HEK293T (cell line): ENCODE results near the gene SH3BGRL.

Source experiments
- CTCF ChIA-PET: fragments of 350-600 bp; formaldehyde crosslinking; extraction: SDS; loops from one replicate; lab custom pipeline; 2021; ENCODE audit warnings: antibody characterized with exemption, inconsistent platforms; lab: Yijun Ruan, JAX
- POLR2A ChIA-PET: fragments of 350-600 bp; formaldehyde crosslinking; extraction: SDS; loops from one replicate; lab custom pipeline; 2020; ENCODE audit warnings: antibody characterized with exemption, inconsistent platforms; lab: Yijun Ruan, JAX
- DNase-seq: peaks from one replicate; pipeline ENCODE4 v3.0.0; 2012; ENCODE audit warnings: mixed read lengths; ENCODE audit errors: extremely low spot score
- ARNT ChIP-seq: fragments of 450-650 bp; IDR thresholded peaks from 2 replicates; pipeline ENCODE4 v1.6.1; 2017; ENCODE audit warnings: mild to moderate bottlenecking
- BHLHE40 ChIP-seq: fragments of 450-650 bp; IDR thresholded peaks from 2 replicates; pipeline ENCODE4 v1.6.1; 2016; ENCODE audit warnings: mild to moderate bottlenecking, moderate library complexity, borderline replicate concordance
- CTBP1 ChIP-seq: fragments of 450-650 bp; IDR thresholded peaks from 2 replicates; pipeline ENCODE4 v1.6.1; 2016; ENCODE audit warnings: borderline replicate concordance
- ELF4 ChIP-seq: fragments of 450-650 bp; IDR thresholded peaks from 2 replicates; pipeline ENCODE4 v1.6.1; 2017; ENCODE audit warnings: antibody characterized with exemption
- FOXA1 ChIP-seq: fragments of 450-650 bp; IDR thresholded peaks from 2 replicates; pipeline ENCODE4 v1.6.1; 2016; ENCODE audit warnings: mild to moderate bottlenecking
- FOXK2 ChIP-seq: fragments of 450-650 bp; IDR thresholded peaks from 2 replicates; pipeline ENCODE4 v1.6.1; 2016; ENCODE audit warnings: mild to moderate bottlenecking
- FOXM1 ChIP-seq: fragments of 450-650 bp; IDR thresholded peaks from 2 replicates; pipeline ENCODE4 v1.6.1; 2017; ENCODE audit warnings: mild to moderate bottlenecking, borderline replicate concordance
- HDGF ChIP-seq: fragments of 450-650 bp; IDR thresholded peaks from 2 replicates; pipeline ENCODE4 v1.6.1; 2017; ENCODE audit warnings: antibody characterized with exemption, borderline replicate concordance
- L3MBTL2 ChIP-seq: fragments of 450-650 bp; conservative IDR thresholded peaks from 2 replicates; pipeline ENCODE4 v1.6.1; 2016; ENCODE audit warnings: mild to moderate bottlenecking
- LEF1 ChIP-seq: fragments of 450-650 bp; IDR thresholded peaks from 2 replicates; pipeline ENCODE4 v1.6.1; 2017; ENCODE audit warnings: mild to moderate bottlenecking, borderline replicate concordance
- NFRKB ChIP-seq: fragments of 450-650 bp; IDR thresholded peaks from 2 replicates; pipeline ENCODE4 v1.6.1; 2016; ENCODE audit warnings: mild to moderate bottlenecking, moderate library complexity
- PKNOX1 ChIP-seq: fragments of 450-650 bp; IDR thresholded peaks from 2 replicates; pipeline ENCODE4 v1.6.1; 2016
- SP1 ChIP-seq: fragments of 450-650 bp; IDR thresholded peaks from 2 replicates; pipeline ENCODE4 v1.6.1; 2017
- SUZ12 ChIP-seq: fragments of 450-650 bp; IDR thresholded peaks from 2 replicates; pipeline ENCODE4 v1.6.1; 2016; ENCODE audit warnings: mild to moderate bottlenecking
- TARDBP ChIP-seq: fragments of 450-650 bp; IDR thresholded peaks from 2 replicates; pipeline ENCODE4 v1.6.1; 2016

SH3BGRL gene

GRCh38 chrX:81202456-81202819 lies 536 bp downstream of the SH3BGRL start:
- CTCF ChIA-PET = interaction anchor here (0.6 to 1.8 kb wide), 4 partner anchors 75 to 191 kb away, joined by 3 to 9 read pairs (median 4); no protein-coding TSS in a partner anchor
- TF ChIP-seq CTBP1 (no peak), LEF1 (no peak), ELF4 (no peak), FOXK2 (no peak), TARDBP (no peak), SP1 (no peak), PKNOX1 (no peak), FOXA1 (no peak), NFRKB (no peak), HDGF (no peak)

DNA sequence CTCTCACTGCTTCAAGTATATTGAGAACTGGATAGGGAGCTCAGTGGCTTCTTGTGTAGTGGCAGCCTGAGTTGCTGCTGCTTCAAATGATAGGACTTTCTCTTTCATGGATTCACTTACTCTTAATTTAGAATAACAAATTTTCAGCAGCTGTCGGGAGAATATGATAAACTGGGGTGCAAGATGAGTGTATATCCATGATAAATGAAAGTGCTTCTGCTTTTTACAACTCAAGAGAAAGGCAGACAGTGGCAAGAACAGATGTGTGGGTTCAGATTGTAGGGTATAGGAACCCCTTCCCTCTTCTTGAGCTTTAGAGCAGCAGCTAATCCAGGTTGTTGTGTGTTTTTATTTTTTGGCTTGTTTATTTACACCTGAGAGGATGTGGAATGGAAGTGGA lies 1.0 kb downstream of the SH3BGRL start:
- ChIA-PET CTCF (interaction anchor here (1.2 kb wide), 1 partner anchor 175 kb away, joined by 3 read pairs; no protein-coding TSS in a partner anchor), POLR2A (no interaction called here)
- no peak for TF ChIP-seq ELF4
- TF ChIP-seq FOXA1 = no peak
- TF ChIP-seq BHLHE40 = no peak
- no peak for TF ChIP-seq PKNOX1
- TF ChIP-seq CTBP1 = no peak
- no peak for TF ChIP-seq SP1
- no peak for TF ChIP-seq HDGF
- no peak for DNase-seq

More at GRCh38 chrX:81202456-81202819, 536 bp downstream of the SH3BGRL start:
- no peak for DNase-seq
- POLR2A ChIA-PET = interaction anchor here (0.7 to 1.7 kb wide), 5 partner anchors 9 to 394 kb away, joined by 3 to 11 read pairs (median 4); no protein-coding TSS in a partner anchor

- DNase-seq = no peak
- no peak for TF ChIP-seq HDGF
- TF ChIP-seq PKNOX1 = no peak
- POLR2A ChIA-PET = no interaction called here
- CTCF ChIA-PET = no interaction called here
Measured at GRCh38 chrX:81205551-81205950, 3.6 kb downstream of the SH3BGRL start.

DNA sequence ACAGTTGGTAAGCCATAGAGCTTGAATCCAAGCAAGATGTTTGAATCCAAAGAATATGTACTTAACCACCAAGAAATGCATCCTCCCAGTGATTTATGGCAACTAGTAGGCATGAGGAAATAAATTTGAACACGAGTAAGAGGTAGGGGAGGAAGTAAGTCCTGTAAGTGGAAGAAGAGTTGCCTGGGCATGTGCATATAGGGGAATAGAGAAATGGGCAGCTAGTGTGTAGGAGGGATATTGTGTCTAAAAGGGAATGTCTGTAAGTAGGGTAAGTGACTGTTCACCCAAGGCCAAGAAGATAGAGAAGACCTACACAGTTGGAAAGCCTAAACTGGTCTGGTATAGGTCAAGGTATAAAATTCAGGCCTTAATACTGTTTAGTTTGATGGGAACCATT lies 4.6 kb downstream of the SH3BGRL start:
- ChIA-PET POLR2A (no interaction called here), CTCF (no interaction called here)
- TF ChIP-seq FOXA1 (no peak), SP1 (no peak), HDGF (no peak), SUZ12 (no peak), L3MBTL2 (no peak), TARDBP (no peak)
- no peak for DNase-seq

GRCh38 chrX:81208916-81209315 lies 7.0 kb downstream of the SH3BGRL start:
- no peak for DNase-seq
- no peak for TF ChIP-seq FOXA1
- ChIA-PET CTCF (no interaction called here), POLR2A (no interaction called here)

DNA sequence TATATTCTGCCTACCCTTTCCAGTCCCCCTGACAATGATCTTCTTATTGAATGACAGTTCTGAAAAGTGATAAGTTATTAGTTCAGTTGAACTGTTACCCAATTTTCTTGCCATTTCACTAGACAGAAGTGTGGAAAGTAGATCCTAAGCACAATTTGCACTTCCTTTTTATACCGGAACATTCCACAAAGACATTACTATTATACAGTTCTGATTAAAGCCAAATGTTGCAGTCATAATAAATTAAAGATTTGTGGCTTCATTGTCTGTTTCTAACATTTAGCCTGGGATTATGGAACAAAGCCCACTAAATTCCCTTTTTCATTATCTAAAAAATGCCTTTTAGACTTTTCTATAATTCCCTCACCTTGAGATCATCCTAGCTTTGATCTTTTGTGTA lies 13.8 kb downstream of the SH3BGRL start:
- TF ChIP-seq L3MBTL2 (no peak), FOXM1 (no peak), FOXA1 (no peak), PKNOX1 (no peak), NFRKB (no peak), ARNT (no peak), HDGF (no peak)
- DNase-seq = no peak
- ChIA-PET CTCF (no interaction called here), POLR2A (no interaction called here)

- TF ChIP-seq CTBP1 (no peak), FOXM1 (no peak), HDGF (no peak), NFRKB (no peak)
- ChIA-PET POLR2A (no interaction called here), CTCF (no interaction called here)
- DNase-seq = no peak
Measured at GRCh38 chrX:81229229-81229628, 27.3 kb downstream of the SH3BGRL start.
